ENCODE results near the gene PKNOX2.

DNA sequence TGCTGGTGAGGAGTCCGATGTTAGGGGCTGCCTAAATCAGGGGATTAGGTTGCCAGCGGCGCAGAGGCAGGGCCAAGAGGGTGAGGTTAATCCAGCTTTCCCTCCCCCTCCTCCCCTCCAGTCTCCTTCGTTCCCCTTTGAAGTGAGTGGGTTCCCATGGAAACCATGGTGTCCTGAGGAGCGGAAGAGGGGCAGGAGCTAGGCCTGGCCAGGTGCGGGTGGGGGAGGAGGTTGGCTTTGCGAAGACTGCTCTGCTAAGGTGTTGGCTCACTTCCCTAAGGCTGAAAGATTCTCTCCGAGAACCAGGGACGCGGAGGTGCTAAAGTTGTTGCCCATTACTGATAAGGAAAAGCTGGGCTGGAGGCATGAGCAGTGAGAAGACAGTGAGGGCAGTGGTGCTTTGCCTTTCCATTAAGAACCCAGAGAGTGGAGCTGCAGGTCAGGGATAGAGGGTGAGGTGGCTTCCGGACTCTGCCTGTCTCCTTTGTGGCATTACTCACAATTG lies 206.9 kb downstream of the PKNOX2 start:
- TF ChIP-seq, protein P1, sequence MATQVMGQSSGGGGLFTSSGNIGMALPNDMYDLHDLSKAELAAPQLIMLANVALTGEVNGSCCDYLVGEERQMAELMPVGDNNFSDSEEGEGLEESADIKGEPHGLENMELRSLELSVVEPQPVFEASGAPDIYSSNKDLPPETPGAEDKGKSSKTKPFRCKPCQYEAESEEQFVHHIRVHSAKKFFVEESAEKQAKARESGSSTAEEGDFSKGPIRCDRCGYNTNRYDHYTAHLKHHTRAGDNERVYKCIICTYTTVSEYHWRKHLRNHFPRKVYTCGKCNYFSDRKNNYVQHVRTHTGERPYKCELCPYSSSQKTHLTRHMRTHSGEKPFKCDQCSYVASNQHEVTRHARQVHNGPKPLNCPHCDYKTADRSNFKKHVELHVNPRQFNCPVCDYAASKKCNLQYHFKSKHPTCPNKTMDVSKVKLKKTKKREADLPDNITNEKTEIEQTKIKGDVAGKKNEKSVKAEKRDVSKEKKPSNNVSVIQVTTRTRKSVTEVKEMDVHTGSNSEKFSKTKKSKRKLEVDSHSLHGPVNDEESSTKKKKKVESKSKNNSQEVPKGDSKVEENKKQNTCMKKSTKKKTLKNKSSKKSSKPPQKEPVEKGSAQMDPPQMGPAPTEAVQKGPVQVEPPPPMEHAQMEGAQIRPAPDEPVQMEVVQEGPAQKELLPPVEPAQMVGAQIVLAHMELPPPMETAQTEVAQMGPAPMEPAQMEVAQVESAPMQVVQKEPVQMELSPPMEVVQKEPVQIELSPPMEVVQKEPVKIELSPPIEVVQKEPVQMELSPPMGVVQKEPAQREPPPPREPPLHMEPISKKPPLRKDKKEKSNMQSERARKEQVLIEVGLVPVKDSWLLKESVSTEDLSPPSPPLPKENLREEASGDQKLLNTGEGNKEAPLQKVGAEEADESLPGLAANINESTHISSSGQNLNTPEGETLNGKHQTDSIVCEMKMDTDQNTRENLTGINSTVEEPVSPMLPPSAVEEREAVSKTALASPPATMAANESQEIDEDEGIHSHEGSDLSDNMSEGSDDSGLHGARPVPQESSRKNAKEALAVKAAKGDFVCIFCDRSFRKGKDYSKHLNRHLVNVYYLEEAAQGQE (IDR thresholded peaks at IDR 0.05; ENCODE audit: insufficient read depth in 1 of 2, low read depth in 2 of 2, low read length in 2 of 2): no peak
- no peak for TF ChIP-seq POLR2AphosphoS5 (IDR thresholded peaks at IDR 0.05; ENCODE audit: low read depth, low read length)
- TF ChIP-seq SIN3A (IDR thresholded peaks at IDR 0.05; ENCODE audit: borderline replicate concordance, insufficient read depth, low read length): no peak
- TF ChIP-seq FOXP2 (optimal IDR thresholded peaks at IDR 0.05; ENCODE audit: borderline replicate concordance, extremely low read depth, extremely low read length, insufficient read depth): no peak
